Upper lobe of left lung (tissue), 6 donors: ENCODE results near the gene ATOH8. TPM values are rescaled to one million over a fixed set of nuclear protein-coding genes. Genes with fewer than 3 reads are reported as not detected.

Experiments
- ATAC-seq, 2 donors: fragments of 200-7000 bp; cut with Tn5 transposase; one replicate each; pipeline ENCODE4 v1.9.1; 2022; ENCODE audit warnings: mild to moderate bottlenecking in 2 of 2, moderate library complexity in 2 of 2; ENCODE audit not compliant: low FRiP score in 2 of 2
- DNase-seq, 2 donors: peaks; one replicate each; pipeline ENCODE4 v3.0.0-alpha.2; 2019 to 2020
- H3K27ac ChIP-seq, 4 donors: fragments of 200-600 bp; sonication (generic); one replicate each; pipeline ENCODE4 v1.5.1; 2016 to 2019
- H3K27me3 ChIP-seq, 4 donors: fragments of 200-600 bp; sonication (generic); one replicate each; pipeline ENCODE4 v1.5.1; 2017 to 2019
- H3K36me3 ChIP-seq, 4 donors: fragments of 200-600 bp; sonication (generic); one replicate each; pipeline ENCODE4 v1.5.1; 2016 to 2019
- H3K4me1 ChIP-seq, 4 donors: fragments of 200-600 bp; sonication (generic); one replicate each; pipeline ENCODE4 v1.5.1; 2018 to 2019
- H3K4me3 ChIP-seq, 4 donors: fragments of 200-600 bp; sonication (generic); one replicate each; pipeline ENCODE4 v1.5.1; 2017 to 2019; ENCODE audit warnings: mild to moderate bottlenecking in 2 of 4, moderate library complexity in 1 of 4
- H3K9me3 ChIP-seq, 4 donors: fragments of 200-600 bp; sonication (generic); one replicate each; pipeline ENCODE4 v1.5.1; 2018 to 2019
- EP300 ChIP-seq, 4 donors: sonication (generic); formaldehyde crosslinking; IDR thresholded peaks; one replicate each; pipeline ENCODE4 v1.5.1; 2017; ENCODE audit warnings: antibody characterized with exemption in 4 of 4, control low read depth in 2 of 4
- POLR2A ChIP-seq, 4 donors: fragments of 450-650 bp; IDR thresholded peaks; one replicate each; pipeline ENCODE4 v1.5.1; 2016 to 2017; ENCODE audit warnings: antibody characterized with exemption in 4 of 4, mild to moderate bottlenecking in 2 of 4
- POLR2AphosphoS5 ChIP-seq, 2 donors: sonication (generic); formaldehyde crosslinking; IDR thresholded peaks; one replicate each; pipeline ENCODE4 v1.5.1; 2017; ENCODE audit warnings: antibody characterized with exemption in 2 of 2
- WGBS, 2 donors: methylation state at CpG; one replicate each; pipeline ENCODE4 v1.1.5; 2017 to 2018; 5-methylcytosine and 5-hydroxymethylcytosine counted together
- total RNA-seq, 6 donors: library from RNA; depleted of rRNA in 4 of 6; stranded (reverse); fragments of >200 nt in 4 of 6; gene quantifications; one replicate each; pipeline versions ENCODE4 v1.1.0 to v1.2.1, GENCODE V29; 2016 to 2021
- TF ChIP-seq, protein P1 (sequence below), 6 experiments: fragments of 450-650 bp in 4 of 6; fragments of 200-600 bp in 2 of 6; sonication (generic) in 2 of 6; IDR thresholded peaks; one replicate each; pipeline ENCODE4 v1.5.1; 2016 to 2019; ENCODE audit warnings: antibody characterized with exemption in 6 of 6
- donor health status: DM: no; HTN: no; CAD: no; lungs with moderate emphysema.
- donor health status: DM: no; HTN: yes; CAD: no; lungs with severe emphysema.

The ATOH8 gene
- total RNA-seq, 6 donors from 2014 or later, result 60.2 to 121 (median 85.1) TPM

DNA sequence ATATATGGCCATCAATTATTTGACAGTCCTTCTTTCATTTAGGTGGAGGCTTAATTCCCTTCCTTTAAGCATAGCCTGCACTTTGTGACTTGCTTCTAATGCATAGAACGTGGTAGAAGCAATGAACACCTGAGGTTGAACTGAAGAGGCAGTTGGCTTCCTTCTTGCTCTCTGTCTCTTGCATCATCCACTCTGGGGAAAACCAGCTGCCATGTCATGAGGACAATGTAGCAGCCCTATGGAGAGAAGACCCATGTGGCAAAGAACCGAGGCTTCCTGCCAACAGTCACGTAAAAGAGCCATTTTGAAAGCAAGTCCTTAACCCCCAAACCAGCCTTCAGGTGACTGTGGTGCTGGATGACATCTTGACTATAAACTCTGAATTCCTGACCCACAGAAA lies 46.8 kb downstream of the ATOH8 start:
- no peaks in the 10 kb centered on the region for H3K27me3 ChIP-seq
- H3K36me3 ChIP-seq, result no peaks in the 10 kb centered on the region
- peaks cover 17 to 28% (median 22%) of the 10 kb centered on the region in 4 donors for H3K4me1 ChIP-seq
- peaks cover 0 to 2% (median 0%) of the 10 kb centered on the region in 4 donors for H3K9me3 ChIP-seq
- ATAC-seq (no peak), DNase-seq (peak in 1 of 2 donors; percentile 26)
- no peak overlapping the region for H3K27ac ChIP-seq
- TF ChIP-seq POLR2A (IDR thresholded peaks at IDR 0.05) (no peak), POLR2AphosphoS5 (IDR thresholded peaks at IDR 0.05) (no peak), EP300 (IDR thresholded peaks at IDR 0.05) (no peak)
- TF ChIP-seq, protein P1, sequence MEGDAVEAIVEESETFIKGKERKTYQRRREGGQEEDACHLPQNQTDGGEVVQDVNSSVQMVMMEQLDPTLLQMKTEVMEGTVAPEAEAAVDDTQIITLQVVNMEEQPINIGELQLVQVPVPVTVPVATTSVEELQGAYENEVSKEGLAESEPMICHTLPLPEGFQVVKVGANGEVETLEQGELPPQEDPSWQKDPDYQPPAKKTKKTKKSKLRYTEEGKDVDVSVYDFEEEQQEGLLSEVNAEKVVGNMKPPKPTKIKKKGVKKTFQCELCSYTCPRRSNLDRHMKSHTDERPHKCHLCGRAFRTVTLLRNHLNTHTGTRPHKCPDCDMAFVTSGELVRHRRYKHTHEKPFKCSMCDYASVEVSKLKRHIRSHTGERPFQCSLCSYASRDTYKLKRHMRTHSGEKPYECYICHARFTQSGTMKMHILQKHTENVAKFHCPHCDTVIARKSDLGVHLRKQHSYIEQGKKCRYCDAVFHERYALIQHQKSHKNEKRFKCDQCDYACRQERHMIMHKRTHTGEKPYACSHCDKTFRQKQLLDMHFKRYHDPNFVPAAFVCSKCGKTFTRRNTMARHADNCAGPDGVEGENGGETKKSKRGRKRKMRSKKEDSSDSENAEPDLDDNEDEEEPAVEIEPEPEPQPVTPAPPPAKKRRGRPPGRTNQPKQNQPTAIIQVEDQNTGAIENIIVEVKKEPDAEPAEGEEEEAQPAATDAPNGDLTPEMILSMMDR (IDR thresholded peaks at IDR 0.05), result no peak
- H3K4me3 ChIP-seq, result no peak overlapping the region
- 68 to 78% methylated on average over 2 to 3 of the region's 3 CpGs for WGBS, 2 donors

DNA sequence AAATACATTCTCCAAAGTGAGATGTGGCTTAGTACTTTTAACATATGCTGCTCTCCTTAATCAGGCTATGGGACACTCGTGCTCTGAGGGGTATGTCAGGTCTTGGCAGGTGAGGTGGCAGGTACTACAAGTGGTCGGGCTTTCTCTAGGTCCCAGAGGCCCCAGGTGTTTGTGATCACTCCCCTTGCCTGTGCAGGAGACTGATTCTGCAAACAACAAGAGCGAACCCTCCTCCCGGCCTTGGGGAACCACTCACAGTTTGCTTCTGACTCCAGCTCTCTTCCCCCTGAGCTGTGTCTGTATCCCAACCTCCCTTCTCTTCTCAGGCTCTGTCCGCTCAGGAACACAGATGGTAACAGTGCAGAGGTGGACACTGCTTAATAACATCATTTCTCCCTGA lies 48.1 kb downstream of the ATOH8 start:
- H3K27ac ChIP-seq, result no peak overlapping the region
- H3K27me3 ChIP-seq, result no peaks in the 10 kb centered on the region
- peaks cover 6 to 15% (median 11%) of the 10 kb centered on the region in 4 donors for H3K4me1 ChIP-seq
- no peak for TF ChIP-seq POLR2A (IDR thresholded peaks at IDR 0.05)
- H3K9me3 ChIP-seq, result peaks cover 0 to 2% (median 0%) of the 10 kb centered on the region in 4 donors
- DNase-seq (no peak), ATAC-seq (no peak)
- H3K36me3 ChIP-seq, result no peaks in the 10 kb centered on the region
- no peak overlapping the region for H3K4me3 ChIP-seq
- WGBS, 2 donors, result 90 to 96% methylated on average over 4 to 5 of the region's 5 CpGs

DNA sequence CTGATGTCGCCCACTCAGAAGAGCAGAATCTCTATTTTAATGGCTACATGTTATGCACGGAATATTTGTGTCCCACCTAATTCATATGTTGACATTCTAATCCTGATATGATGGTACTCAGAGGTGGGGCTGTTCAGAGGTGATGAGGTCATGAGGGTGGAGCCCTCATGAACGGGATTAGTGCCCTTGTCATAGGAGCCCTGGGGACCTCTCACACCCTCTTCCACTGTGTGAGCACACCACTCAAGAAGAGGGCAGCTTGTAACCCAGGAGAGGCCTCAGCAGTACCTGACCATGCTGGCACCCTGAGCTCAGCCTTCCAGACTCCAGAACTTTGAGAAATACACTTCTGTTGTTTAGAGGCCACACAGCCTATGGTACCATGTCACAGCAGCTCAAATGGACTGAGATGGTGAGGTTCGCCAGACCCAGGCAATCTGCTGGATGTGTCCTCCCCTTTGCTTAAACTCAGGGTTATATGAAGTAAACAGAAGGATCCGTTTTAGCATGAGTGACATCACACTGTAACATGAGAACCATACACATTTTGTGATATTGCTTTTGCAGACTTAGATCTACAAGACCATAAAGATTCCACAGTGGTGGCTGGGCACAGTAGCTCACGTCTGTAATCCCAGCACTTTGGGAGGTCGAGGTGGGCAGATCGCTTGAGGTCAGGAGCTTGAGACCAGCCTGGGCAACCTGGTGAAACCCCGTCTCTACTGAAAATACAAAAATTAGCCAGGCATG lies 48.7 kb downstream of the ATOH8 start:
- peaks cover 0 to 2% (median 0%) of the 10 kb centered on the region in 4 donors for H3K9me3 ChIP-seq
- DNase-seq (no peak), ATAC-seq (no peak)
- no peaks in the 10 kb centered on the region for H3K27me3 ChIP-seq
- peaks cover 3 to 10% (median 6%) of the 10 kb centered on the region in 4 donors for H3K4me1 ChIP-seq
- TF ChIP-seq EP300 (IDR thresholded peaks at IDR 0.05) (no peak), POLR2AphosphoS5 (IDR thresholded peaks at IDR 0.05) (no peak), POLR2A (IDR thresholded peaks at IDR 0.05) (no peak)
- TF ChIP-seq, protein P1 (IDR thresholded peaks at IDR 0.05), result no peak
- no peak overlapping the region for H3K27ac ChIP-seq
- H3K36me3 ChIP-seq, result no peaks in the 10 kb centered on the region
- H3K4me3 ChIP-seq, result no peak overlapping the region
- 80 to 84% methylated on average over 9 of the region's 9 CpGs for WGBS, 2 donors

GRCh38 chr2:85803704-85804425 lies 50.1 kb downstream of the ATOH8 start:
- WGBS, 2 donors, result 78 to 92% methylated on average over 10 of the region's 10 CpGs
- H3K36me3 ChIP-seq, result no peaks in the 10 kb centered on the region
- no peak overlapping the region for H3K4me3 ChIP-seq
- peaks cover 0 to 2% (median 0%) of the 10 kb centered on the region in 4 donors for H3K9me3 ChIP-seq
- no peak for TF ChIP-seq EP300 (IDR thresholded peaks at IDR 0.05)
- TF ChIP-seq, protein P1 (IDR thresholded peaks at IDR 0.05), result no peak
- no peak for TF ChIP-seq POLR2A (IDR thresholded peaks at IDR 0.05)
- no peak for TF ChIP-seq POLR2AphosphoS5 (IDR thresholded peaks at IDR 0.05)
- no peak overlapping the region for H3K27ac ChIP-seq
- peaks cover 0 to 10% (median 3%) of the 10 kb centered on the region in 4 donors for H3K4me1 ChIP-seq
- ATAC-seq (no peak), DNase-seq (peak in 1 of 2 donors; percentile 18)
- no peaks in the 10 kb centered on the region for H3K27me3 ChIP-seq

DNA sequence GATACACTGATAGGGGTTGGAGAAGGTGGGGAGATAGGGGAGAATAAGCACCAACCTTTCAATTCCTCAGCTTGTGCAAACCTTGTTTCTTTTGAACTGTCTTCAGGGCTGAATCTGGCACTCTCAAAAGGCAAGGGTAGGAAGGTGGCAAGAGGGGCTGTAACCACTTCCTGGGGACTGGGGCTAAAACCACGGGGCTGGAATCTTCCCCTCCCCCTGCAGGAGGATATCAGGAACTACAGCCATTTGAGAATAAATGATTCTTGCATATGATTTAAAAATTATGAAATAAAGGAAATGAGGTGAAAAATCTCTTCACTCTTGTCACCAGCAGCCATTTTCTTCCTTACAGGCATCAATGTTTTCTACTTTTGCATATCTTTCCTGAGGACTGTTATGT lies 50.8 kb downstream of the ATOH8 start:
- ATAC-seq (peak in 1 of 2 donors; percentile 54), DNase-seq (no peak)
- Histone ChIP-seq H3K27me3 (no peaks in the 10 kb centered on the region), H3K4me1 (peaks cover 0 to 10% (median 3%) of the 10 kb centered on the region in 4 donors), H3K27ac (no peak overlapping the region), H3K36me3 (no peaks in the 10 kb centered on the region), H3K4me3 (no peak overlapping the region), H3K9me3 (peaks cover 0 to 2% (median 0%) of the 10 kb centered on the region in 4 donors)
- 0% methylated on average over 1 of the region's 1 CpG for WGBS, 2 donors
- TF ChIP-seq POLR2A (IDR thresholded peaks at IDR 0.05), result no peak
- TF ChIP-seq, protein P1 (IDR thresholded peaks at IDR 0.05), result peak; percentile 21 to 71 (median 46)
